Hepatocyte (in vitro differentiated cells): Measurements from ENCODE around the gene NTRK3. TPM values are rescaled to one million over a fixed set of nuclear protein-coding genes. Genes with fewer than 3 reads are reported as not detected.

ENCODE experiments used
- DNase-seq: peaks from one replicate; pipeline ENCODE4 v3.0.0-alpha.2; 2016; ENCODE audit warnings: low spot score
- H2AFZ ChIP-seq: fragments of 200-600 bp; sonication (generic); 2 replicates; pipeline ENCODE4 v1.6.0; 2016; ENCODE audit warnings: antibody characterized with exemption, mild to moderate bottlenecking
- H3K27ac ChIP-seq: fragments of 200-600 bp; sonication (generic); 2 replicates; pipeline ENCODE4 v1.5.1; 2016; ENCODE audit warnings: mild to moderate bottlenecking
- H3K27me3 ChIP-seq: fragments of 200-600 bp; sonication (generic); 2 replicates; pipeline ENCODE4 v1.6.1; 2016
- H3K36me3 ChIP-seq: fragments of 200-600 bp; sonication (generic); replicated peaks from 2 replicates; pipeline ENCODE4 v1.5.1; 2016; ENCODE audit warnings: low read depth; ENCODE audit not compliant: insufficient read depth
- H3K4me1 ChIP-seq: fragments of 200-600 bp; sonication (generic); 2 replicates; pipeline ENCODE4 v1.5.1; 2016; ENCODE audit warnings: mild to moderate bottlenecking, moderate library complexity; ENCODE audit not compliant: insufficient read depth
- H3K4me2 ChIP-seq: fragments of 200-600 bp; sonication (generic); 2 replicates; pipeline ENCODE4 v1.6.0; 2016
- H3K4me3 ChIP-seq: fragments of 200-600 bp; sonication (generic); 2 replicates; pipeline ENCODE4 v1.5.1; 2016; ENCODE audit warnings: mild to moderate bottlenecking
- H3K79me2 ChIP-seq: fragments of 200-600 bp; sonication (generic); 2 replicates; pipeline ENCODE4 v1.6.0; 2017; ENCODE audit warnings: mild to moderate bottlenecking
- H3K9me2 ChIP-seq: fragments of 200-600 bp; sonication (generic); replicated peaks from 2 replicates; pipeline ENCODE4 v1.6.0; 2017; ENCODE audit warnings: mild to moderate bottlenecking; ENCODE audit not compliant: insufficient read depth
- H3K9me3 ChIP-seq: fragments of 200-600 bp; sonication (generic); 2 replicates; pipeline ENCODE4 v1.5.1; 2016; ENCODE audit warnings: low read depth, mild to moderate bottlenecking
- H4K20me1 ChIP-seq: fragments of 200-600 bp; sonication (generic); 2 replicates; pipeline ENCODE4 v1.6.0; 2016; ENCODE audit warnings: mild to moderate bottlenecking; ENCODE audit not compliant: insufficient read depth, poor library complexity, severe bottlenecking
- EZH2 ChIP-seq: fragments of 200-600 bp; sonication (generic); IDR thresholded peaks from 2 replicates; pipeline ENCODE4 v1.6.1; 2016; ENCODE audit warnings: antibody characterized with exemption, mild to moderate bottlenecking, borderline replicate concordance
- EZH2phosphoT487 ChIP-seq: fragments of 200-600 bp; sonication (generic); IDR thresholded peaks from one replicate; pipeline ENCODE4 v1.6.1; 2018; ENCODE audit warnings: antibody characterized with exemption, mild to moderate bottlenecking, low read depth, moderate library complexity; ENCODE audit not compliant: unreplicated experiment, severe bottlenecking
- WGBS: methylation state at CpG from one replicate; pipeline ENCODE4 v1.1.6; 2016; ENCODE audit warnings: low lambda C conversion rate; ENCODE audit errors: missing lambda C conversion rate; 5-methylcytosine and 5-hydroxymethylcytosine counted together
- polyA plus RNA-seq: library from polyadenylated mRNA; unstranded; fragments of >200 nt; fragmentation: Nextera tagmentation; extraction: Ambion mirVana; gene quantifications from 2 replicates; pipeline ENCODE4 v1.2.1, GENCODE V29; 2016
- total RNA-seq: library from RNA; depleted of rRNA; stranded (reverse); fragments of >200 nt; gene quantifications from 2 replicates; pipeline ENCODE4 v1.2.3, GENCODE V29; 2014
- TF ChIP-seq, protein P1 (sequence below): fragments of 200-600 bp; sonication (generic); IDR thresholded peaks from 2 replicates; pipeline ENCODE4 v1.5.1; 2016; ENCODE audit warnings: antibody characterized with exemption, mild to moderate bottlenecking; ENCODE audit not compliant: poor library complexity

NTRK3 gene
- total and polyA plus RNA-seq, 2 experiments from 2014 or later = 4.9 to 5.6 TPM

DNA sequence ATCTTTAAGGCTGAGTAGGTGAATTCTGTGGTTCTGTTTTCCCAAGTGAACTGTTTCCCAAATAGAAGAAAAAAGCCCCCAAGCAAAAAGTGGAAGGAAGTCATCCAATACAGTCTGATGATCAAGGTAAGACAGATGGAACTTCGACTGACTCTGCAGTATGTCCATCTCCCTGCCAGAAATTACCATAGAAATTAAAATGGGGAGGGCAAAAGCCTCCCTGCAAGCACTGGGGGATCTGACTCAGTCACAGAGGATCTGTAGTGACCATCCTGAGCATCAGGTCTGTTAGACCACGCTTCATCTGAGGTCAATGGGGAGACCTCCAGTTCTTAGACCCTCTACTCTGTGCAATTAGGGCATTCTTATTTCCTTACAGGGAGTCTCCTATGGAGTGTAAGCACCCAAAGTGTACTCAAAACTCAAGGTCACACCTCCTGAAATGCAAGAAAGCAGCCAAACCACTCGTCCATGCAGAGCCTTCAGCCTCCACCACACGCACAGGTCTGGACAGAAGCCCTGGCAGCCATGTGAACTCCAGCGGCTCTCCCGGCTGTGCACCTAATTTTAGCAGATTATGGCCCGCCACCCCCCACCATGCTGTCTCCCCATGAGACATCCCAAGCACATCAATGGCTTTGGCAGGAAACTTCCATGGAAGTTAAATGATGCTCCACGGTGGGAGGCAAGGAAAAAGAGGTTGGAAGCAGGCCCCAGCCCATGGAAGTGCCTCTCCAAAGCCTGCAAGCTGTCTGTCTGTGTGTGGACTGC is 348.7 kb downstream of the NTRK3 start:
- Histone ChIP-seq H3K27me3 (no peaks in the 10 kb centered on the region), H2AFZ (no peak overlapping the region), H3K36me3 (no peaks in the 10 kb centered on the region), H3K9me2 (no peaks in the 10 kb centered on the region), H3K9me3 (no peaks in the 10 kb centered on the region), H3K4me1 (no peaks in the 10 kb centered on the region), H3K79me2 (no peaks in the 10 kb centered on the region), H3K27ac (no peak overlapping the region), H4K20me1 (no peaks in the 10 kb centered on the region), H3K4me3 (no peak overlapping the region), H3K4me2 (no peak overlapping the region)
- 89% methylated on average over 8 of the region's 8 CpGs for WGBS
- DNase-seq = no peak
- TF ChIP-seq, protein P1, sequence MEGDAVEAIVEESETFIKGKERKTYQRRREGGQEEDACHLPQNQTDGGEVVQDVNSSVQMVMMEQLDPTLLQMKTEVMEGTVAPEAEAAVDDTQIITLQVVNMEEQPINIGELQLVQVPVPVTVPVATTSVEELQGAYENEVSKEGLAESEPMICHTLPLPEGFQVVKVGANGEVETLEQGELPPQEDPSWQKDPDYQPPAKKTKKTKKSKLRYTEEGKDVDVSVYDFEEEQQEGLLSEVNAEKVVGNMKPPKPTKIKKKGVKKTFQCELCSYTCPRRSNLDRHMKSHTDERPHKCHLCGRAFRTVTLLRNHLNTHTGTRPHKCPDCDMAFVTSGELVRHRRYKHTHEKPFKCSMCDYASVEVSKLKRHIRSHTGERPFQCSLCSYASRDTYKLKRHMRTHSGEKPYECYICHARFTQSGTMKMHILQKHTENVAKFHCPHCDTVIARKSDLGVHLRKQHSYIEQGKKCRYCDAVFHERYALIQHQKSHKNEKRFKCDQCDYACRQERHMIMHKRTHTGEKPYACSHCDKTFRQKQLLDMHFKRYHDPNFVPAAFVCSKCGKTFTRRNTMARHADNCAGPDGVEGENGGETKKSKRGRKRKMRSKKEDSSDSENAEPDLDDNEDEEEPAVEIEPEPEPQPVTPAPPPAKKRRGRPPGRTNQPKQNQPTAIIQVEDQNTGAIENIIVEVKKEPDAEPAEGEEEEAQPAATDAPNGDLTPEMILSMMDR = no peak
- no peak for TF ChIP-seq EZH2
- no peak for TF ChIP-seq EZH2phosphoT487

DNA sequence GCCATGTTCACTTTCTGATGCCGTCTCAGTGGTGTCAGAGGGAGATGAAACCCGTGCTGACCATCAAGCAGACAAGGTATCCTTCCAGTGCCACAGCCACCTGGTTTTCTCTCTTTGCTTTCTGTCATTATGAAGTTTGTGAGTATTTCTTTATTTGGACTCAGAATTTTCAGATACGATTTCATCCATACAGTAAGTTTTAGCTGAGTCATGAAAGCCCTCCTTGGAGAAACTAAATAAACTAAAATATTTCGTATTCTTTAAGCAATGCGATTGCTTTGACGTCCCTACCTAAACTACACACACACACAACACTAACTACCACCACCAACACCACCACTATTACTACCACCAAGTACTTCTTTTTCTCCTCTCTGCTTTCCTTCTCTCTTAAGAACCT is 350.1 kb downstream of the NTRK3 start:
- no peak for TF ChIP-seq EZH2phosphoT487
- TF ChIP-seq EZH2 = no peak
- TF ChIP-seq, protein P1 = no peak
- no peaks in the 10 kb centered on the region for H3K4me1 ChIP-seq
- no peaks in the 10 kb centered on the region for H3K9me2 ChIP-seq
- 89% methylated on average over 6 of the region's 6 CpGs for WGBS
- H3K27ac ChIP-seq = no peak overlapping the region
- no peak overlapping the region for H3K4me2 ChIP-seq
- no peaks in the 10 kb centered on the region for H3K36me3 ChIP-seq
- no peak overlapping the region for H3K4me3 ChIP-seq
- H3K79me2 ChIP-seq = no peaks in the 10 kb centered on the region
- no peak for DNase-seq
- no peaks in the 10 kb centered on the region for H3K27me3 ChIP-seq
- no peaks in the 10 kb centered on the region for H3K9me3 ChIP-seq
- no peak overlapping the region for H2AFZ ChIP-seq
- H4K20me1 ChIP-seq = no peaks in the 10 kb centered on the region

DNA sequence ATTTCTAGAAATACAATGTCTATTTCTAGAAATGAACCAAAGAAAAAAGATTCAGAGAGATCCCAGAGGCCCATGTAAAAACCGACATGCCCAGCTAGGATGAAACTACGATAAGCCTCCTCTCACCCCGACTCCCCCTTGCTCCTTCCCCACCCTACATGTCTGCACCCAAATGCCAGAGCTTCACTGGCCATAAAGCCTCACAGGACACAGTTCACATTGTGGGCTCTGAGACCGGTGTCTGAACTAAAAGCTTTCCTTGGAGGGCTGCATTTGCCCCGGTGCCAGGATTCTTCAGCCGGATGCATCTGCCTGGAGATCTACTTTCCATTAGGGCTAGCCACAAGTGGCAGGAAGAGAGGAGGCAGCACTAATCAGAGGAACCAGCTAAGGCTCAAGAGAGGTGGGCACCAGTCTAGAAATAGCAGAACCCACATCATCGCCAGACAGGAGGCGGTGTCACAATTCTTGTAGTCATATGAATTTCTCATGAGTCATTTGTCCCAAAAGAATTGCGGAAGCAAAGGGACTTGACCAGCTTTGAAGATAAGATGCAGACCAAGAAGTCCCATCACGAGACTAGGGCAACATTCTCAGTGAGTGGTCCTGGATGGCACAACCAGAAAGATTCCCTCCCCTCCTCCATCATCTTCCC is 353.6 kb downstream of the NTRK3 start:
- Histone ChIP-seq H3K4me1 (no peaks in the 10 kb centered on the region), H3K9me2 (no peaks in the 10 kb centered on the region), H3K9me3 (no peaks in the 10 kb centered on the region), H3K27ac (no peak overlapping the region), H3K4me2 (no peak overlapping the region), H3K4me3 (no peak overlapping the region), H3K36me3 (no peaks in the 10 kb centered on the region), H3K27me3 (no peaks in the 10 kb centered on the region), H3K79me2 (no peaks in the 10 kb centered on the region), H4K20me1 (no peaks in the 10 kb centered on the region), H2AFZ (no peak overlapping the region)
- 95% methylated on average over 10 of the region's 10 CpGs for WGBS
- TF ChIP-seq EZH2phosphoT487 = no peak
- TF ChIP-seq EZH2 = no peak
- TF ChIP-seq, protein P1 = no peak
- no peak for DNase-seq
